Epidermal melanocyte (primary cell): ENCODE results near the gene INPP5D.

Experiments
- DNase-seq: peaks from one replicate; pipeline ENCODE4 v3.0.0; 2011; ENCODE audit warnings: low spot score; ENCODE audit not compliant: insufficient read length

Gene INPP5D

GRCh38 chr2:233234996-233235395 lies 174.9 kb downstream of the INPP5D start:
- DNase-seq = no peak

- DNase-seq = no peak
Observed at GRCh38 chr2:233235977-233236376, 175.8 kb downstream of the INPP5D start.

- DNase-seq = no peak
Observed at GRCh38 chr2:233236820-233237589, 176.9 kb downstream of the INPP5D start.

- no peak for DNase-seq
Observed at GRCh38 chr2:233240897-233241296, 180.8 kb downstream of the INPP5D start.

GRCh38 chr2:233241803-233242202 lies 181.7 kb downstream of the INPP5D start:
- DNase-seq = no peak

GRCh38 chr2:233242231-233242927 lies 182.2 kb downstream of the INPP5D start:
- DNase-seq = no peak

GRCh38 chr2:233243348-233243747 lies 183.2 kb downstream of the INPP5D start:
- DNase-seq = no peak

GRCh38 chr2:233244818-233245217 lies 184.7 kb downstream of the INPP5D start:
- DNase-seq = no peak

GRCh38 chr2:233245406-233245805 lies 185.3 kb downstream of the INPP5D start:
- no peak for DNase-seq

GRCh38 chr2:233247116-233247515 lies 187.0 kb downstream of the INPP5D start:
- DNase-seq = no peak

- no peak for DNase-seq
Observed at GRCh38 chr2:233247744-233248143, 187.6 kb downstream of the INPP5D start.

GRCh38 chr2:233248999-233249398 lies 188.9 kb downstream of the INPP5D start:
- no peak for DNase-seq

- no peak for DNase-seq
Observed at GRCh38 chr2:233250568-233250967, 190.4 kb downstream of the INPP5D start.

GRCh38 chr2:233250985-233251305 lies 190.8 kb downstream of the INPP5D start:
- no peak for DNase-seq

- DNase-seq = peak; percentile 98
Observed at GRCh38 chr2:233251306-233252116, 191.4 kb downstream of the INPP5D start, which contains the start of gene ATG16L1. TSS of gene ATG16L1 (plus strand) at chr2:233251673. CDS start at chr2:233251828, 155 bp downstream.

GRCh38 chr2:233252227-233252626 lies 192.1 kb downstream of the INPP5D start:
- DNase-seq = no peak

- no peak for DNase-seq
Observed at GRCh38 chr2:233255151-233255550, 195.0 kb downstream of the INPP5D start.

- DNase-seq = no peak
Observed at GRCh38 chr2:233256048-233256447, 195.9 kb downstream of the INPP5D start.
